GM12878 (cell line): Measurements from ENCODE around the gene GOLGA6B.

Source experiments
- CEBPB ChIP-seq, 2 experiments: fragments of 150-350 bp in 1 of 2; IDR thresholded peaks; 2 replicates each; pipeline ENCODE4 v1.6.1; 2012 to 2014; ENCODE audit warnings: low read depth in 2 of 2, low read length in 2 of 2, borderline replicate concordance in 1 of 2, inconsistent platforms in 1 of 2
- POLR2A ChIP-seq: IDR thresholded peaks from 2 replicates; pipeline ENCODE4 v1.6.1; 2011; ENCODE audit warnings: low read depth, mild to moderate bottlenecking, low read length
- RCOR1 ChIP-seq: conservative IDR thresholded peaks from 2 replicates; pipeline ENCODE4 v1.6.1; 2012; ENCODE audit warnings: low read depth, low read length, improper control_type of control experiment
- SP1 ChIP-seq: IDR thresholded peaks from one replicate; pipeline ENCODE4 v1.6.1; 2011; ENCODE audit warnings: low read depth, low read length
- SPI1 ChIP-seq: IDR thresholded peaks from 2 replicates; pipeline ENCODE4 v1.6.1; 2011; ENCODE audit warnings: low read depth, mild to moderate bottlenecking, low read length, moderate library complexity, borderline replicate concordance; ENCODE audit not compliant: insufficient read depth
- SRF ChIP-seq, 2 experiments: IDR thresholded peaks; 2 replicates each; pipeline ENCODE4 v1.6.1; 2011; ENCODE audit warnings: low read depth in 2 of 2, low read length in 2 of 2, mild to moderate bottlenecking in 1 of 2, moderate library complexity in 1 of 2
- TAF1 ChIP-seq: IDR thresholded peaks from 2 replicates; pipeline ENCODE4 v1.6.1; 2011; ENCODE audit warnings: mild to moderate bottlenecking, low read depth, low read length, borderline replicate concordance
- ZNF24 ChIP-seq: fragments of 450-650 bp; IDR thresholded peaks from 2 replicates; pipeline ENCODE4 v1.6.1; 2017; ENCODE audit warnings: antibody characterized with exemption, mild to moderate bottlenecking
- TF ChIP-seq, protein P1 (sequence below), 3 experiments: IDR thresholded peaks in 2 of 3; conservative IDR thresholded peaks in 1 of 3; 2 replicates each; pipeline ENCODE4 v1.5.1; 2011; ENCODE audit warnings: low read depth in 3 of 3, low read length in 3 of 3, mild to moderate bottlenecking in 3 of 3, control low read depth in 2 of 3, moderate library complexity in 2 of 3, inconsistent platforms in 1 of 3, mixed read lengths in 1 of 3; ENCODE audit not compliant: control insufficient read depth in 2 of 3, insufficient read depth in 1 of 3; ENCODE audit errors: extremely low read depth in 1 of 3
- TF ChIP-seq, protein P2 (sequence below): fragments of 450-650 bp; formaldehyde crosslinking; IDR thresholded peaks from 2 replicates; pipeline ENCODE4 v1.4.0; 2022; ENCODE audit warnings: mild to moderate bottlenecking, moderate library complexity

DNA sequence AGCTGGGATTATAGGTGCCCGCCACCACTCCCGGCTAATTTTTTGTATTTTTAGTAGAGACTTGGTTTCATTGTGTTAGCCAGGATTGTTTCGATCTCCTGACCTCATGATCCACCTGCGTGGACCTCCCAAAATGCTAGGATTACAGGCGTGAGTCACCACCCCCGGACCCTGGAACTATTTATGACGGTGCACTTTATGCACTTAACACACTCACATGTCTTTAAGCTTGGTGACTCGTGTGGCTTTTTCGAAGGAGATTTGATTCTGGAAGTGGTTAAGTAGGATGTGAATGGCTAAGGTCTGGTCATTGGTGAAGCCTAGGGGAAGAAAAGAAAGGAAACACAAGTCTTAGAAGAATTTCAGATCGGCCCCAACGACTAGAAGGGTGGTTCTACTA, 51.8 kb downstream of the GOLGA6B start:
- TF ChIP-seq RCOR1 (no peak), SP1 (no peak), SRF (IDR thresholded peaks at IDR 0.05; ENCODE audit: low read depth in 2 of 2, low read length in 2 of 2) (no peak), SPI1 (no peak), CEBPB (IDR thresholded peaks at IDR 0.05; ENCODE audit: borderline replicate concordance in 1 of 2, low read depth in 2 of 2, low read length in 2 of 2) (no peak), ZNF24 (no peak), TAF1 (no peak), POLR2A (no peak)
- TF ChIP-seq, protein P1, sequence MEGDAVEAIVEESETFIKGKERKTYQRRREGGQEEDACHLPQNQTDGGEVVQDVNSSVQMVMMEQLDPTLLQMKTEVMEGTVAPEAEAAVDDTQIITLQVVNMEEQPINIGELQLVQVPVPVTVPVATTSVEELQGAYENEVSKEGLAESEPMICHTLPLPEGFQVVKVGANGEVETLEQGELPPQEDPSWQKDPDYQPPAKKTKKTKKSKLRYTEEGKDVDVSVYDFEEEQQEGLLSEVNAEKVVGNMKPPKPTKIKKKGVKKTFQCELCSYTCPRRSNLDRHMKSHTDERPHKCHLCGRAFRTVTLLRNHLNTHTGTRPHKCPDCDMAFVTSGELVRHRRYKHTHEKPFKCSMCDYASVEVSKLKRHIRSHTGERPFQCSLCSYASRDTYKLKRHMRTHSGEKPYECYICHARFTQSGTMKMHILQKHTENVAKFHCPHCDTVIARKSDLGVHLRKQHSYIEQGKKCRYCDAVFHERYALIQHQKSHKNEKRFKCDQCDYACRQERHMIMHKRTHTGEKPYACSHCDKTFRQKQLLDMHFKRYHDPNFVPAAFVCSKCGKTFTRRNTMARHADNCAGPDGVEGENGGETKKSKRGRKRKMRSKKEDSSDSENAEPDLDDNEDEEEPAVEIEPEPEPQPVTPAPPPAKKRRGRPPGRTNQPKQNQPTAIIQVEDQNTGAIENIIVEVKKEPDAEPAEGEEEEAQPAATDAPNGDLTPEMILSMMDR (IDR thresholded peaks at IDR 0.05 in 2 of 3, conservative IDR thresholded peaks at IDR 0.05 in 1 of 3; ENCODE audit: control insufficient read depth in 2 of 3, extremely low read depth in 1 of 3, insufficient read depth in 1 of 3, low read depth in 3 of 3, low read length in 3 of 3), result no peak
- TF ChIP-seq, protein P2, sequence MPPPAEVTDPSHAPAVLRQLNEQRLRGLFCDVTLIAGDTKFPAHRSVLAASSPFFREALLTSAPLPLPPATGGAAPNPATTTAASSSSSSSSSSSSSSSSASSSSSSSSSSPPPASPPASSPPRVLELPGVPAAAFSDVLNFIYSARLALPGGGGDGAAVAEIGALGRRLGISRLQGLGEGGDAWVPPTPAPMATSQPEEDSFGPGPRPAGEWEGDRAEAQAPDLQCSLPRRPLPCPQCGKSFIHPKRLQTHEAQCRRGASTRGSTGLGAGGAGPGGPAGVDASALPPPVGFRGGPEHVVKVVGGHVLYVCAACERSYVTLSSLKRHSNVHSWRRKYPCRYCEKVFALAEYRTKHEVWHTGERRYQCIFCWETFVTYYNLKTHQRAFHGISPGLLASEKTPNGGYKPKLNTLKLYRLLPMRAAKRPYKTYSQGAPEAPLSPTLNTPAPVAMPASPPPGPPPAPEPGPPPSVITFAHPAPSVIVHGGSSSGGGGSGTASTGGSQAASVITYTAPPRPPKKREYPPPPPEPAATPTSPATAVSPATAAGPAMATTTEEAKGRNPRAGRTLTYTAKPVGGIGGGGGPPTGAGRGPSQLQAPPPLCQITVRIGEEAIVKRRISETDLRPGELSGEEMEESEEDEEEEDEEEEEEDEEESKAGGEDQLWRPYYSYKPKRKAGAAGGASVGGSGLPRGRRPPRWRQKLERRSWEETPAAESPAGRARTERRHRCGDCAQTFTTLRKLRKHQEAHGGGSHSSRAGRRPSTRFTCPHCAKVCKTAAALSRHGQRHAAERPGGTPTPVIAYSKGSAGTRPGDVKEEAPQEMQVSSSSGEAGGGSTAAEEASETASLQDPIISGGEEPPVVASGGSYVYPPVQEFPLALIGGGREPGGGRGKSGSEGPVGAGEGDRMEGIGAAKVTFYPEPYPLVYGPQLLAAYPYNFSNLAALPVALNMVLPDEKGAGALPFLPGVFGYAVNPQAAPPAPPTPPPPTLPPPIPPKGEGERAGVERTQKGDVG, result no peak
